ENCODE results near the gene RALA. TPM values are rescaled to one million over a fixed set of nuclear protein-coding genes. Genes with fewer than 3 reads are reported as not detected.
A peak's percentile ranks its signal among the peaks of the same experiment; 100 is the strongest.
"Not testable (repeated sequence)": the region's sequence is repeated elsewhere in the genome, so short reads cannot be mapped to it uniquely, and the experiment has no call there.

RALA gene
- polyA plus RNA-seq, 1 experiment = 59.2 TPM

- no peak for DNase-seq (ENCODE audit: low read depth, low spot score)
- Histone ChIP-seq H3K27ac (ENCODE audit: low read depth, low read length) (no peak overlapping the region), H3K27me3 (ENCODE audit: control insufficient read depth, insufficient read depth, low read length) (no peaks in the 10 kb centered on the region), H3K4me3 (ENCODE audit: low read depth, low read length) (no peak overlapping the region), H3K9me3 (ENCODE audit: control insufficient read depth, insufficient read depth, low read length) (no peaks in the 10 kb centered on the region; the same call in 1 of the 2 replicates)
- TF ChIP-seq CTCF (IDR thresholded peaks at IDR 0.05; ENCODE audit: low read depth, low read length) = no peak
- ChIA-PET POLR2A (interaction anchor here (1.0 to 1.3 kb wide), 2 partner anchors 126 to 169 kb away, joined by 3 read pairs; partner anchors contain the start of gene RALA), CTCF (interaction anchor here (14.1 kb wide), 1 partner anchor 168 kb away, joined by 409 read pairs; no protein-coding TSS in a partner anchor)
Observed at GRCh38 chr7:39749177-39749576, 125.8 kb downstream of the RALA start.

GRCh38 chr7:39749717-39750116 lies 126.3 kb downstream of the RALA start:
- Histone ChIP-seq H3K9me3 (ENCODE audit: control insufficient read depth, insufficient read depth, low read length) (no peaks in the 10 kb centered on the region; the same call in 1 of the 2 replicates), H3K27me3 (ENCODE audit: control insufficient read depth, insufficient read depth, low read length) (no peaks in the 10 kb centered on the region), H3K4me3 (ENCODE audit: low read depth, low read length) (no peak overlapping the region), H3K27ac (ENCODE audit: low read depth, low read length) (peak overlapping the region; percentile 24)
- POLR2A ChIA-PET = interaction anchor here (1.0 to 1.2 kb wide), 2 partner anchors 16 to 126 kb away, joined by 3 read pairs; partner anchors contain the start of gene RALA
- CTCF ChIA-PET = interaction anchor here (14.1 kb wide), 1 partner anchor 169 kb away, joined by 409 read pairs; no protein-coding TSS in a partner anchor
- DNase-seq (ENCODE audit: low read depth, low spot score) = no peak
- TF ChIP-seq CTCF (IDR thresholded peaks at IDR 0.05; ENCODE audit: low read depth, low read length) = no peak

- TF ChIP-seq CTCF (IDR thresholded peaks at IDR 0.05; ENCODE audit: low read depth, low read length) = no peak
- CTCF ChIA-PET = interaction anchor here (14.1 kb wide), 1 partner anchor 170 kb away, joined by 409 read pairs; no protein-coding TSS in a partner anchor
- Histone ChIP-seq H3K4me3 (ENCODE audit: low read depth, low read length) (no peak overlapping the region), H3K9me3 (ENCODE audit: control insufficient read depth, insufficient read depth, low read length) (no peaks in the 10 kb centered on the region; the same call in 1 of the 2 replicates), H3K27me3 (ENCODE audit: control insufficient read depth, insufficient read depth, low read length) (no peaks in the 10 kb centered on the region), H3K27ac (ENCODE audit: low read depth, low read length) (no peak overlapping the region)
- DNase-seq (ENCODE audit: low read depth, low spot score) = no peak
- POLR2A ChIA-PET = interaction anchor here (1.2 kb wide), 1 partner anchor 16 kb away, joined by 3 read pairs; no protein-coding TSS in a partner anchor
Observed at GRCh38 chr7:39750253-39751077, 127.1 kb downstream of the RALA start.

GRCh38 chr7:39753237-39753636 lies 129.9 kb downstream of the RALA start:
- H3K4me3 ChIP-seq (ENCODE audit: low read depth, low read length); DNase-seq (ENCODE audit: low read depth, low spot score); H3K9me3 ChIP-seq (ENCODE audit: control insufficient read depth, insufficient read depth, low read length); POLR2A ChIA-PET; CTCF ChIA-PET; H3K27ac ChIP-seq (ENCODE audit: low read depth, low read length); H3K27me3 ChIP-seq (ENCODE audit: control insufficient read depth, insufficient read depth, low read length): not testable (repeated sequence)

GRCh38 chr7:39753823-39754325 lies 130.5 kb downstream of the RALA start:
- POLR2A ChIA-PET = no interaction called here
- Histone ChIP-seq H3K4me3 (ENCODE audit: low read depth, low read length) (peak overlapping the region; percentile 34; the same call in 1 of the 2 replicates), H3K9me3 (ENCODE audit: control insufficient read depth, insufficient read depth, low read length) (no peaks in the 10 kb centered on the region; the same call in 1 of the 2 replicates), H3K27me3 (ENCODE audit: control insufficient read depth, insufficient read depth, low read length) (no peaks in the 10 kb centered on the region), H3K27ac (ENCODE audit: low read depth, low read length) (peak overlapping the region; percentile 86)
- no peak for TF ChIP-seq CTCF (IDR thresholded peaks at IDR 0.05; ENCODE audit: low read depth, low read length)
- CTCF ChIA-PET = no interaction called here
- no peak for DNase-seq (ENCODE audit: low read depth, low spot score)
